Forelimb muscle (tissue), 1 donor: Measurements from ENCODE around the gene RTBDN. TPM values are rescaled to one million over a fixed set of nuclear protein-coding genes. Genes with fewer than 3 reads are reported as not detected.
A peak's percentile ranks its signal among the peaks of the same experiment; 100 is the strongest.

Experiments used
- DNase-seq: peaks from one replicate; pipeline ENCODE4 v3.0.0-alpha.2; 2013; ENCODE audit warnings: low read depth
- polyA plus RNA-seq: library from polyadenylated mRNA; unstranded; fragments of 120-200 nt; gene quantifications from one replicate; pipeline ENCODE4 v1.2.1, GENCODE V29; 2013; ENCODE audit not compliant: insufficient read length

Gene RTBDN
- polyA plus RNA-seq: not detected

DNA sequence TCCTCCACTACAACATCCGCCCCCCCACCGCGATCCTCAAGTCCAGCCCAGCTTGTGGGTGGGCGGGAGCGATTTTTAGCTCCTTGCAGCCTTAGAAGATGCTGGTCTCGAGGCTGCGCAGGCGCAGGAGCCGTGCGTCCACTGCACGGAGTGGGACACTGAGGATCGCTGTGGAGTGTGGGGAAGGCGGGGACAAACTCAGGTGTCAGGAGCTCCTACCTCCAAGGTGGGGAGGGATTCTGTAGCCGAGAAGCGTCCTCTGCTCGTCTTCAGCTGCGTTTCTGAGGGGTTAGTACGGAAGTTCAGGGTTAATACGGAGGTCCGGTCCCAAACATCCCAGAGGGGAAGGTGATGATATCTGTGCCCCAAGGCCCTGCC lies at the start of gene RTBDN:
TSS of gene RTBDN (minus strand) at position 14 of the 378 bp plus-strand sequence. CDS start 4,600 bp downstream, outside the sequence.
- DNase-seq: no peak

GRCh38 chr19:12882589-12882988 lies 48.2 kb upstream of the RTBDN start:
- DNase-seq: no peak

- peak; percentile 69 for DNase-seq
These were observed 46.9 kb upstream of the RTBDN start, which contains the start of gene DNASE2 for GRCh38 chr19:12881172-12881808. DNASE2 (minus strand) TSS chr19:12881449; CDS start chr19:12881375, 74 bp downstream.

GRCh38 chr19:12880551-12881171 lies 46.3 kb upstream of the RTBDN start:
- no peak for DNase-seq

DNA sequence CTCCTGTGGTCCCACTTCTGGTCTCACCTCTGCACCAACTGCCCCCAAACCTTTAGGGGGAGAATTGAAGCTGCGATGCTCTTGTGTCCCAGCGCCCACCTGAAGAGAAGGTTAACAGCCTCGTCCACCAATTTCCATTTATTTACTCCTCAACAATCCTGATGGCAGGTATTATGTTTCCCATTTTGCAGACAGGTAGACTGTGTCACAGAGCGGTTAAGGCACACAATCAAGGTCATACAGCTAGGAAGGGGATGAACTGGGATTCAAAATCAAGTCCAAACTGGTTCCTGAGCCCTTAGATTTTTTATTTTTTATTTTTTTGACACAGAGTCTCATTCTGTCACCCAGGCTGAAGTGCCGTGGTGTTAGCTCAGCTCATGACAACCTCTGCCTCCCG lies 40.7 kb upstream of the RTBDN start:
- DNase-seq: no peak

GRCh38 chr19:12873891-12874745 lies 39.7 kb upstream of the RTBDN start:
- DNase-seq: no peak

DNA sequence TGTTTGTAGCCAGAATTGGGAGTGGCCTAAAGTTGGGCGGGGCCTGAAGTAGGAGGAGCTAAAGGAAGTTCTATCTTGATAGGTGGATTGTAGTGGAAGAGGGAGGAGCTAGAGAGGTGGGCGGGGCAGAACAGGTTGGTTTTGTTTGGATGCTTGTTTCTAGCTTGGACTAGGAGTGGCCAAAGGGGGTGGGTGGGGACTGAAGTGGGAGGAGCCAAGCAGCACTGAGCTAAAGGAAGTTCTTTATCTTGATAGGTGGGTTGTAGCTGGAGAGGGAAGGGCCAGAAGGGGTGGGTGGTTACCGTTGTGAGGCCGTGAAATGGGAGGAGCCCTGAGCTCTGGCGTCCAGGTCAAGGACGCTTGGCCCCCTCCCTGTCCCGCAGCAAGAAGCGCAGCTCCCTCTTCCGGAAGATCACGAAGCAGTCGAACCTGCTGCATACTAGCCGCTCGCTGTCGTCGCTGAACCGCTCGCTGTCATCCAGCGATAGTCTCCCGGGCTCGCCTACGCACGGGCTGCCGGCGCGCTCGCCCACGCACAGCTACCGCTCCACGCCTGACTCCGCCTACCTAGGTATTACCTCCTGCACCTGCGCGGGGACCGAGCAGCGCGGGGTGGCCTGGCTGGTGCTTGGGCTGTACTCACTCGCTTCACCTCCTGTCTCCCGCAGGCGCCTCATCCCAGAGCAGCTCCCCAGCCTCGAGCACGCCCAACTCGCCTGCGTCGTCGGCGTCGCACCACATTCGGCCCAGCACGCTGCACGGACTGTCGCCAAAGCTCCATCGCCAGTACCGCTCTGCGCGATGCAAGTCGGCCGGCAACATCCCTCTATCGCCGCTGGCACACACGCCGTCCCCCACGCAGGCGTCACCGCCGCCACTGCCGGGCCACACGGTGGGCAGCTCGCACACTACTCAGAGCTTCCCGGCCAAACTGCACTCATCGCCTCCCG lies 38.8 kb upstream of the RTBDN start:
- no peak for DNase-seq

DNA sequence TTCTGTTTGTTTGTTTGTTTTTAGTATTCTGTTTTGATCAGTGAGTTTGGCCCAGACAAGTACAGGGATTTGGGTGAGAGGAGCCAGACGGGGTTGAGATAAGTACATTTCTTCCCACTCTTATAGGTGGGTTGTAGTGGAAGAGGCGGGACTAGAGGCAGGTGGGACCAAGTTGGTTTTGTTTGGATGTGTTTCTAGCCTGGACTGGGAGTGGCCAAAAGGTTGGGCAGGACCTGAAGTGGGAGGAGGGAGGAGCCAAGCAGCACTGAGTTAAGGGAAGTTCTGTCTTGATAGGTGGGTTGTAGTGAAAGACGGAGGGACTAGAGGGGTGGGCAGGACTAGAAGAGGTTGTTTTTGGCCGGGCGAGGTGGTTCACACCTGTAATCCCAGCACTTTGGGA lies 37.9 kb upstream of the RTBDN start:
- no peak for DNase-seq

- DNase-seq: no peak
These were observed 37.3 kb upstream of the RTBDN start for GRCh38 chr19:12871681-12872080.

GRCh38 chr19:12868540-12869112 lies 34.2 kb upstream of the RTBDN start:
- no peak for DNase-seq

- DNase-seq: no peak
These were observed 33.0 kb upstream of the RTBDN start for GRCh38 chr19:12867120-12868099.

DNA sequence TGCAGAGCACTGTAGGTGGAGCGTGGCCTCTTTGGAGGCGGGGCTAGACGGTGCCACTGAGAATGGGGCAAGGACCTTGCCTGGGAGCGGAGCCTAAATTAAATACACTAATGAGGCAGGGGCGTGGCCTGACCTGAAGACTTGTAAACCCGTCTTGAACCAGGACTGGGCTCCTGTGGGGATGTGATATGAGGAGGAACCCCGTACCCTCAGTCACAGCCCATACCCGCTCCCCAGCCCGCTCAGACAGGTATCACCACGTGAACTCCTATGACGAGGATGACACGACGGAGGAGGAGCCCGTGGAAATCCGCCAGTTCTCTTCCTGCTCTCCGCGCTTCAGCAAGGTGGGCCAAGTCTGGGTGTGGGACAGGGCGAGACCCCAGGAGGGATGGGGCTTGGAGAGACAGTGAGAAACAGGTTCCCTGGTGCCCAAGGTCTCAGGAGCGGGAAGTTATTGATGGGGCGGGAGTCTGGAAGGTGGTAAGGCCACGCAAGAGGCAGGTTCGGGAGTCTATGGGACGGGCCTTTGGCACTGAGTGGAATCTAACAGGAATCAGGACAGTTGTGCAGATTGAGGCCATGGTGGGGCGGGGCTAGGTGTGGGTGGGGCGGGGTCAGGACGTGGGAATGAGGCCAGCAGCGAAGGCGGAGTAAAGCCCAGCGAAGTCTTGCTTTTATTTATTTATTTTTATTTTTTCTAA lies 32.2 kb upstream of the RTBDN start:
- DNase-seq: no peak

DNA sequence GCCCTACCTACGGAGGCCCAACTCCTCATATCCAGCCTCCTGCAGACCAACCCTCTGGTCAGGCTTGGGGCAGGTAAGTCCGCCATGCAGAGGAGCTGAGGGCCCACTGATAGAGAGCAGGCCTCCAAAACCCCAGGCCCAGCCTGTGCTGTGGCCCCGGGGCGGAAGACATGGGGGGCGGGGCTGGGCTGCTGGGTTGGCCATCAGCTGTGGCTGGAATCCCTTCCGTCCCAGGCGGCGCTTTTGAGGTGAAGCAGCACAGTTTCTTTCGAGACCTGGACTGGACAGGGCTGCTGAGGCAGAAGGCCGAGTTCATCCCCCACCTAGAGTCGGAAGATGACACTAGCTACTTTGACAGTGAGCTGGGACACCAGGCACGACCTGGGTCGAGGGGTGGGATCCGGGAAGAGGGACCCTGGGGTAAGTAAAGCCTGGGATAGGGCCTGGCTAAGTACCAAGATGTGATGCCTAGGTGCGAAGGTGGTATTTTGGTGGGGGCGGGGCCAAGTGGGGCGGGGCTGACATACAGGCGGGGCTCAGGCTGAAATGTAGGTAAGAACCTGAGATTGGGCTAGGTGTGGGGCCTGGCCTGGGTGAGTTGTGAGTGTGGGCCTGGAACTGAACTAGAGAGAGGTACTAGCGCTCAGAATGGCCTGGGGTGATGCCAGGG lies 31.5 kb upstream of the RTBDN start:
- DNase-seq: no peak

DNA sequence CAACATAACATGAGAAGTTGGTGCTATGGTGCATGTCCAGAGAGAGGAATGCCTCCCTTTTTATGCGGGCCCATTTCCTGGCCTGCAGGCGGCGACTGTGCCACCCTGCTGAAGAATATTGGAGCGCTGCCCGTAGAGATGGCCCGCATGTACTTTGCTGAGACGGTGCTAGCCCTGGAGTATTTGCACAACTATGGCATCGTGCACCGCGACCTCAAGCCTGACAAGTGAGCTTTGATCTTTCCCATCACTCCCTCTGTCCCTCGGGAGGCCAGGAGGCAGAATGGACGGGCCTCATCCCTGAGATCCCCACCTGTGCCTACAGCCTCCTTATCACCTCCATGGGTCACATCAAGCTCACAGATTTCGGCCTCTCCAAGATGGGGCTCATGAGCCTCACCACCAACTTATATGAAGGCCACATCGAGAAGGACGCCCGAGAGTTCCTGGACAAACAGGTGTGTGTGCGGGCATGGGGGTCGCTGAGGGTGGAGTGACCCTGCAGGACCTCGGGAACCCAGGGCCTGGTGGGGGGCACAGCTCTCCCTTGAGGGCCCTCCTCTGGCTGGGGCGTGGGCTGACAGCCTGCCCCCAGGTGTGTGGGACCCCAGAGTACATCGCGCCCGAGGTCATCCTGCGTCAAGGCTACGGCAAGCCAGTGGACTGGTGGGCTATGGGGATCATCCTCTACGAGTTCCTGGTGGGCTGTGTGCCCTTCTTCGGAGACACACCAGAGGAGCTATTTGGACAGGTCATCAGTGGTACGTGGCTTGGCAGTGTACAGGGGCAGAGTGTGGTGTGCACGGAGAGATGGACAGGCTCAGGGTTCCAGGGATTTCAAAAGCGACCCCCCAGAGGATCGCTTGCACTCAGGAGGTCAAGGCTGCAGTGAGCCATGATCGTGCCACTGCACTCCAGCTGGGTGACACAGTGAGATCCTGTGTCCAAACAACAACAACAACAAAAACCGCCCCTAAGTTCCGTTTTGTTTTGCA lies 30.6 kb upstream of the RTBDN start:
- no peak for DNase-seq

GRCh38 chr19:12864143-12864542 lies 29.8 kb upstream of the RTBDN start:
- no peak for DNase-seq

DNA sequence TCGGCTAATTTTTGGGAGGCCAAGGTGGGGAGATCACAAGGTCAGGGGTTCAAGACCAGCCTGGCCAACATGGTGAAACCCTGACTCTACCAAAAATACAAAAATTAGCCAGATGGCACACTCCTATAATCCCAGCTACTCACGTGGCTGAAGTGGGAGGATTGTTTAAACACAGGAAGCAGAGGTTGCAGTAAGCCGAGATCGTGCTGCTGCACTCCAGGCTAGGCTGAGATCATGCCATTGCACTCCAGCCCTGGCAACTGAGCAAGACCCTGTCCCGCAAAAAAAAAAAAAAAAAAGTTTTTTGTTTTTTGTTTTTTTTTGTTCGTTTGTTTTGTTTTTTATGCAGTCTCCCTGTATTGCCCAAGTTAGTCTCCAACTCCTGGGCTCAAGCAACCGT lies 25.2 kb upstream of the RTBDN start:
- DNase-seq: no peak
